Sigmoid colon (tissue), 4 donors: Measurements from ENCODE around the gene PEX26.

ENCODE experiments used
- EP300 ChIP-seq, 4 donors: sonication (generic); formaldehyde crosslinking; IDR thresholded peaks; one replicate each; pipeline ENCODE4 v1.6.1; 2017; ENCODE audit warnings: antibody characterized with exemption in 4 of 4
- POLR2A ChIP-seq, 2 donors: fragments of 450-650 bp; IDR thresholded peaks; one replicate each; pipeline ENCODE4 v1.6.1; 2016; ENCODE audit warnings: antibody characterized with exemption in 2 of 2, mild to moderate bottlenecking in 2 of 2, moderate library complexity in 2 of 2
- POLR2AphosphoS5 ChIP-seq, 4 donors: sonication (generic); formaldehyde crosslinking; IDR thresholded peaks; one replicate each; pipeline ENCODE4 v1.6.1; 2017; ENCODE audit warnings: antibody characterized with exemption in 4 of 4
- TF ChIP-seq, protein P1 (sequence below), 4 experiments: fragments of 450-650 bp in 3 of 4; fragments of 200-600 bp in 1 of 4; IDR thresholded peaks; one replicate each; pipeline ENCODE4 v1.5.1; 2016 to 2019; ENCODE audit warnings: antibody characterized with exemption in 4 of 4, mild to moderate bottlenecking in 3 of 4, moderate library complexity in 2 of 4

DNA sequence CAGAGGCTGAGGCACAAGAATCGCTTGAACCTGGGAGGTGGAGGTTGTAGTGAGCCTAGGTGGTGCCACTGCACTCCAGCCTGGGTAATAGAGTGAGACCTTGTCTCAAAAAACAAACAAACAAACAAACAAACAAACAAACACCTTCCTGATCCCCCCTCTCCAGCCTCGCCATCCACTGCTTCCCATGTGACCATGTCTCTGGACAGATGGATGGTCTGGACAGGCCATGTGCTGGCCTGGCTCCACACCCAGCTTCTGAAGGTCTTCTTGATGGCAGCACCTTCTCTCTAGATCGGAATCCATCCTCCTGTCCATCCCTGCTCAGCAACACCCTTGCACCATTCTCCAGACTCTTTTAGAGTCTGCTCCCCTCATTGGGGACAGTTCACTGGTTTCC, 10.7 kb upstream of the PEX26 start:
- TF ChIP-seq POLR2A (IDR thresholded peaks at IDR 0.05) (no peak), POLR2AphosphoS5 (IDR thresholded peaks at IDR 0.05) (no peak), EP300 (IDR thresholded peaks at IDR 0.05) (no peak)
- TF ChIP-seq, protein P1, sequence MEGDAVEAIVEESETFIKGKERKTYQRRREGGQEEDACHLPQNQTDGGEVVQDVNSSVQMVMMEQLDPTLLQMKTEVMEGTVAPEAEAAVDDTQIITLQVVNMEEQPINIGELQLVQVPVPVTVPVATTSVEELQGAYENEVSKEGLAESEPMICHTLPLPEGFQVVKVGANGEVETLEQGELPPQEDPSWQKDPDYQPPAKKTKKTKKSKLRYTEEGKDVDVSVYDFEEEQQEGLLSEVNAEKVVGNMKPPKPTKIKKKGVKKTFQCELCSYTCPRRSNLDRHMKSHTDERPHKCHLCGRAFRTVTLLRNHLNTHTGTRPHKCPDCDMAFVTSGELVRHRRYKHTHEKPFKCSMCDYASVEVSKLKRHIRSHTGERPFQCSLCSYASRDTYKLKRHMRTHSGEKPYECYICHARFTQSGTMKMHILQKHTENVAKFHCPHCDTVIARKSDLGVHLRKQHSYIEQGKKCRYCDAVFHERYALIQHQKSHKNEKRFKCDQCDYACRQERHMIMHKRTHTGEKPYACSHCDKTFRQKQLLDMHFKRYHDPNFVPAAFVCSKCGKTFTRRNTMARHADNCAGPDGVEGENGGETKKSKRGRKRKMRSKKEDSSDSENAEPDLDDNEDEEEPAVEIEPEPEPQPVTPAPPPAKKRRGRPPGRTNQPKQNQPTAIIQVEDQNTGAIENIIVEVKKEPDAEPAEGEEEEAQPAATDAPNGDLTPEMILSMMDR (IDR thresholded peaks at IDR 0.05): no peak
